Occipital lobe (tissue), 2 donors: ENCODE measurements around the gene FRYL. TPM values are rescaled to one million over a fixed set of nuclear protein-coding genes. Genes with fewer than 3 reads are reported as not detected.
"Not testable (repeated sequence)": the region's sequence is repeated elsewhere in the genome, so short reads cannot be mapped to it uniquely, and the experiment has no call there.

Experiments
- DNase-seq: peaks from one replicate; lab custom pipeline; 2025; lab: John Stamatoyannopoulos, UW
- total RNA-seq: library from RNA; depleted of rRNA; stranded (reverse); fragments of >200 nt; gene quantifications from one replicate; pipeline ENCODE4 v1.2.3, GENCODE V29; 2014

The FRYL gene
- total RNA-seq, 1 donor from 2014 or later, result 94.1 TPM

- no peak for DNase-seq
Measured at GRCh38 chr4:48748949-48749596, 31.0 kb downstream of the FRYL start.

- no peak for DNase-seq
Measured at GRCh38 chr4:48746608-48747362, 33.3 kb downstream of the FRYL start.

GRCh38 chr4:48745223-48745622, 34.9 kb downstream of the FRYL start:
- not testable (repeated sequence) for DNase-seq

GRCh38 chr4:48742412-48742811, 37.7 kb downstream of the FRYL start:
- no peak for DNase-seq

- DNase-seq, result no peak
Measured at GRCh38 chr4:48739560-48740019, 40.5 kb downstream of the FRYL start.

GRCh38 chr4:48738856-48739255, 41.2 kb downstream of the FRYL start:
- no peak for DNase-seq

- DNase-seq, result not testable (repeated sequence)
Measured at GRCh38 chr4:48728906-48729496, 51.1 kb downstream of the FRYL start.

- DNase-seq, result no peak
Measured at GRCh38 chr4:48727666-48728459, 52.2 kb downstream of the FRYL start.

GRCh38 chr4:48725414-48725813, 54.7 kb downstream of the FRYL start:
- no peak for DNase-seq

- no peak for DNase-seq
Measured at GRCh38 chr4:48722509-48723446, 57.3 kb downstream of the FRYL start.

- DNase-seq, result no peak
Measured at GRCh38 chr4:48720459-48720858, 59.6 kb downstream of the FRYL start.

- no peak for DNase-seq
Measured at GRCh38 chr4:48718818-48719465, 61.1 kb downstream of the FRYL start.

GRCh38 chr4:48716285-48716684, 63.8 kb downstream of the FRYL start:
- not testable (repeated sequence) for DNase-seq

GRCh38 chr4:48710446-48711209, 69.5 kb downstream of the FRYL start:
- no peak for DNase-seq

- no peak for DNase-seq
Measured at GRCh38 chr4:48709901-48710300, 70.2 kb downstream of the FRYL start.

GRCh38 chr4:48708610-48709009, 71.5 kb downstream of the FRYL start:
- DNase-seq, result no peak

- DNase-seq, result no peak
Measured at GRCh38 chr4:48706736-48707135, 73.3 kb downstream of the FRYL start.

GRCh38 chr4:48705609-48706008, 74.5 kb downstream of the FRYL start:
- no peak for DNase-seq

GRCh38 chr4:48704091-48704802, 75.8 kb downstream of the FRYL start:
- DNase-seq, result no peak
